Neural cell (in vitro differentiated cells): ENCODE data around the gene ONECUT1. TPM values are rescaled to one million over a fixed set of nuclear protein-coding genes. Genes with fewer than 3 reads are reported as not detected.

Experiments used
- polyA plus RNA-seq: library from polyadenylated mRNA; depleted of rRNA; stranded (reverse); fragments of >200 nt; gene quantifications from 2 replicates; pipeline ENCODE4 v1.2.3, GENCODE V29; 2014

Gene ONECUT1
- polyA plus RNA-seq, 1 donor from 2014 or later = 1.2 TPM

Other genes starting within 250 kb of the ONECUT1 start
- 252 and 254 TPM in 2 replicates for gene ARPP19, start 221.3 kb downstream of the ONECUT1 start, polyA plus RNA-seq
- 64.0 and 74.2 TPM in 2 replicates for gene ATOSA, start 110.9 kb downstream of the ONECUT1 start, polyA plus RNA-seq